GM21723 (cell line): ENCODE measurements around the gene TRIM17.

Experiments
- ATAC-seq: cut with Tn5 transposase; IDR thresholded peaks from one replicate; pipeline ENCODE4 v1.9.1; 2021; ENCODE audit warnings: mild to moderate bottlenecking, moderate library complexity; ENCODE audit not compliant: unreplicated experiment

The TRIM17 gene

DNA sequence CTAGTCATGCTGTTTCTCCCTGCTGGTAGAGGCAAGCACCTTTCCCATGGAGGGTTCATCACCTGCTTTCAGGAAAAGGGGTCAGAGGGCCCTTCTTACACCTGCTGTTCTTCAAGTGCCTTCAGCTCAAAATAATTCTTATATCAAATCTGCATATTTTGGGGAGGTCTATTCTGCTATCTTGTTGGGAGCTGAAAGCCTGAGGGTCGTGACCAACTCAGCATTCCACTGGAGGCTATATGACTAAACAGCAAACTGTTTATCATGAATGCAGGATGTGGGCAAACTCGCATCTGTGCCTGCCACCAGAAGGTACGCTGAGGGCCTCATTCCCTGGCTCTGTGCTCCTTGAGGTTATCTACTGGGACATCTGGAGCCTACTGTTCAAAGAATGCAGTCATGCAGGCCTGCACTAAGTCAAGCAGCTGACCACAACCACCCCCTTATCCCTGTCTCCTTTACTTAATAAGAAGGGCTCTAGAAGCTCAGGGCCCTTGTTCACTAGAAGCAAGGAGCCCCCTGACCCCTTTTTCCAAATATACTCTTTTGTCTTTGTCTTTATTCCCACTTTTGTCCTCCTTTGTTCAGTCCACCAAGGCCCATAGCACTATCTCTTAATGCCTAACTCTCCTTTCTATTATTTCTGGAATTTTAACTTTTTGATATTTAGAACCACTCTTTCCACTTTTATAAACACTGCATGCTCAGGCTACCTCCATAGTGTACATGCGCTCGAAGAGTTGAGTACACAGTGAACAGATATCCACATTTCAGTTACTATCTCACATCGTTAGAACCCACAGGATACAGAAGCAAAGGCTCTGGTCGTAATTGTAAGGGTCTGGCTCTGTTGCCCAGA, 4.5 kb upstream of the TRIM17 start:
- ATAC-seq = no peak

DNA sequence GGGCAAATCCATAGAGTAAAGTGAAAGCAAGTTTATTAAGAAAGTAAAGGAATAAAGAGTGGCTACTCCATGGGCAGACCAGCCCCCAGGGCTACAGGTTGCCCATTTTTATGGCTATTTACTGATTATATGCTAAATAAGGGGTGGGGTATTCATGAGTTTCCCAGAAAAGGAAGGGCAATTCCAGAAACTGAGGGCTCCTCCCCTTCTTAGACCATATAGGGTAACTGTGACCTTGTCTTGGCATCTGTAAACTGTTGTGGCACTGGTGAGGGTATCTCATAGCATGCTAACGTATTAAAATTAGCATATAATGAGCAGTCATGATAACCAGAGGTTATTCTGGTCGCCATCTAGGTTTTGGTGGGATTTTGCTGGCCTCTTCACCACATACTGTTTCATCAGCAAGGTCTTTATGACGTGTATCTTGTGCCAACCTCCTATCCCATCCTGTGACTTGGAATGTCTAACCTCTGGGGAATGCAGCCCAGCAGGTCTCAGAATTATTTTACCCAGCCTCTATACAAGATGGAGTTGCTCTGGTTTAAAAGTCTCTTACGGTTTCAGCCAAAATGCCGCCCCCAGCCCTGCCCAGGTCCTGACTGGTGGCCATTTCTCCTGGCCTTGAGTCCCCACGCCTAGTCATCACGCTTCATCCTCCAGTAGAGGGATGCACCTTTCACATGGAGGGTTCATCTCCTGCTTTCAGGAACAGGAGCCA, 982 bp upstream of the TRIM17 start:
- ATAC-seq = no peak

DNA sequence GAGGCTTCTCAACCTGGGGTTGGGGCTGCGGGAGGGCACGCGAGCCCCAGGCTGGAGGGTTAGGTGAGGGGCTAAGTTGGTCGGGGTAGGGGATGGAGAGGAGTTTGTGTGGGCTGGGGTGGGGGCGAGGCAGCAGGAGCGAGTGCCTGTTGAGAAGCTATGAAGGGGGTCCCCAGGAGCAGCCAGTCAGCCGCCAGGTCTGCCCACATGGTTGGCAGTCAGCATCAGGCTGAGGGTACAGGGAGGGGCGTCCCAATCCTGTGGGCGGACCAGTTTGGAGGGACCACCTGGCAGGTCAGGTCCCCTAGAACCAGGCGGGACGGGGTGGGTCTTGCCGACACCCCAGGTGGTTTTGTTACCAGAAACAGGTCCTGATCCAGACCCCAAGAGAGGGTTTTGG, 400 bp upstream of the TRIM17 start:
- no peak for ATAC-seq

DNA sequence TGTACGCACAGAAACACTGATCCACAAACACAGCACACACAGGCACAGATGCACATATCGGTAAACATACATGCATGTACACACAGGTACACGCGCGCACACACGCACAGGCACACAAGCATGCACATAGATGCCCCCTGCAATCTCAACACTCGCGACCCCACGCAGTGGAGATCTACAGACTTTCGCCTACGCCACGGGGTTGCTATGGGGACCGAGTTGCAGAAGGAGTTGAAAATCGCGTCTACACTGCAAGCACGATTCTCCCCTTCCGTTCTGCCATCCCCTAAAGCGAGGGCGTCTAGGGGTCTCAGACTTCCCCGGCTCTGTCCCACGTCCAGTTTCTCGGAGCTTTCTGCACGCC, 826 bp downstream of the TRIM17 start:
- ATAC-seq = no peak

DNA sequence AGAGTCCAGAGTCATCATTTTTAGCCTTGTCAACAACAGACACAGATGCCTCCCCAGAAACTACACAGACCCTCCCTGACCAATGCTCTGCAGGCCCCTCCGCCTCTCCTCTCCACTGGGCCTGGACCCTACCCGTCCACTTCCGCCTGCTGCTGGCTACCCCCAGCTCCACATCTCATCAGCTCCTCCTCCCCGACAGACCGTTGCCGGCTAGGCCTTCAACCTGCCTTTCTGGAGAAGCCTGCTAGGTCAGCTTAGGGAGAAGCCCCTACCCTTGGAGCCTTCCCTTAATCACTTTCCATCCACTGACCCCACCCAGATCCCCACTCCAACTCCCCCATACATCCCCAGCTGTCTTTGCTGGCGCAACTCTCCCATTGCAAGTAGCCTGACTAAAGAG, 1.4 kb downstream of the TRIM17 start:
- no peak for ATAC-seq

DNA sequence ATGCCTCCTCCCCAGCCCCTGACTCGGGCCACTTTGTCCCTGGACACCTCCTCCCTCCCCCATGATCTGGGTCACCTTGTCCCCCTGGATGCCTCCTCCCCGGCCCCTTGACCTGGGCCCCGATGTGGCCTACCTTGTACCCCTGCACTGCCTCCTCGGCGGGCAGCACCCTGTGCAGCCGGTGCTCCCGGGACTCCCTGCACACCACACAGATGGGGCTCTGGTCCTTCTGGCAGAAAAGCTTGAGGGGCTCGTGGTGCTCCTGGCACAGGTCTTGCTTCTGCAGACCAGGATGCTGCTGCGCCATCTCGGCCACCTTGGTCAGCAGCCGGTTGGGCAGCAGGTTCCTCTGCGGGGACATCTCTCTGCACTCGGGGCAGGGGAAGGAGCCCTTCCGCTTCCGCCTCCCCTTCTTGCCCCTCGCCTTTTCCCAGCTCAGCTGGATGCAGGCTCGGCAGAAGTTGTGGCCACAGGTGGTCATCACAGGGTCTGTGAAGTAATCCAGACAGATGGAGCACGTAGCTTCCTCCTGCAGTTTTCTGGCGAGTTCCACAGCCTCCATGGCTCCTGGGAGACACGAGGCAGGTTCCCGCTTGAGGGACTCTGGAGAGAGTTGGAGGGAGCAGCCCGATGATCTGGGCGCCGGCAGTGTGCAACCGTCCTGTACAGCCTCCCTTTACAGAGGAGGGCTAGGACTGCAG, 2.0 kb downstream of the TRIM17 start:
- ATAC-seq = no peak

DNA sequence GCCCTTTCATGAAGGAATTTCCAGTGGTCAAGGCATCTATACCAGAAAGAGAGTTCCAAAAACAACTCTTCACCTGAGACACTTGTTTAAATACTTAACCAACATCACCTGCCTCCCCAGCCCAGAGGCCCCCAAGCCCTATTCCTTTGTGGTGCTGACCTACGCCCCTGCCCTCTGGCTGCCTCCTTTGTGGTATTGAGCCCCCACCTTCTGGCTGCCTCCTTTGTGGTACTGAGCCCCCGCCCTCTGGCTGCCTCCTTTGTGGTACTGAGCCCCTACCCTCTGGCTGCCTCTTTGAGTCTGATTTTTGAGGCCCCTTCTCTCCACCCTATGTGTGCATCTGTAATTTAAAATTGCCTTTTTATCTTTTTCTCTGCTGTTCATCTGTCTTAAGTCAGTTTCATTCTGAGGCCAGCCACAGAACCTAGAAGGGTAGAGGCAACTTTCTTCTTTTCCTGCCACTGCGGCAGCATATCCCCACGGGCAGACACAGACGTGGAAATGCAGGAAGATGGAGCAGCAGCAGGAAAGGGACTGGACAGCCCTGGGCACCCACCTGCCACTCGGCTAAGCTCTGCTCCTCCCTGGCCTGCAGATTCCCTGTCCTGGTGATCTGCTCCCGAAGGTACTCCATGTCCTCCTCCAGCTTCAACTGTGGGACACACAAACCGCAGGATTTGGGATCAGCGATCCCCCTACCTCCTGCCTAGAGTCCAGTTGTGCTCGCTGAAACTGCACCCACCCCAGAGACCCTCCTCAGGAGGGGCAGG, 3.2 kb downstream of the TRIM17 start:
- no peak for ATAC-seq

DNA sequence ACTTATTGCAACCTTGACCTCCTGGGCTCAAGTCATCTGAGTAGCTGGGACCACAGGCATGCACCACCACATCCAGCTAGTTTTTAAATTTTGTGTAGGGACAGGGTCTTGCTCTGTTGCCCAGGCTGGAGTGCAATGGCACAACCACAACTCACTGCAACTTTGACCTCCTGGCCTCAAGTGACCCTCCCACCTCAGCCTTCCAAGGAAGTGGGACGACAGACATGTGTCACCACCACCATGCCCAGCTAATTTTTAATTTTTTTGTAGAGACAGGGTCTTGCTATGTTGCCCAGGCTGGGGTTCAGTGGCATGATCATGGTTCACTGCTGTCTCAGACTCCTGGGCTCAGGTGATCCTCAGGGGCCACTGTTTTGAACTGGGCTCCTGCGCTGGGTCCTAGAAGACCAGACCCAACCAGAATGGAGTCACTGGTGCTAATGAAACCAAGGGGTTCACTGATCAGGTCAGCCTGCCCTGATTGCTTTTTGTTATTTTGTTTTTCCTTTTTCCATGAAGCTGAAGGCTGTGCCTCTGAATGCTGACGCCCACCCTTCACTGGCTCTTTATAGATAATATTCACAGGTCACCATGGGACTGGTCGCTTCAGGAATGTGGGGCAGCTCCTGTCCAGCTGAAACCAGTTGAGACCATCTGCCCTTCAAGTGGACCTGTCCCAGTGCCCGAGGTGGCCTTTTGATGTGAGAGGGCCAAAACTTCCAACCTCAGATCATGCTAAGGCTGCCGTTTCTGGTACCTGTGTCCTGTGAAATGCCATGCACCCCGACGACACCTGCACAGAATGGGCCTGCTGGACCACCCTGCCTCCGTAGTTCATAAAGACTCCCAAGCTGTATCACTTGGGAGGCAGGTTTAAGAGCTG, 4.9 kb downstream of the TRIM17 start:
- ATAC-seq = no peak

DNA sequence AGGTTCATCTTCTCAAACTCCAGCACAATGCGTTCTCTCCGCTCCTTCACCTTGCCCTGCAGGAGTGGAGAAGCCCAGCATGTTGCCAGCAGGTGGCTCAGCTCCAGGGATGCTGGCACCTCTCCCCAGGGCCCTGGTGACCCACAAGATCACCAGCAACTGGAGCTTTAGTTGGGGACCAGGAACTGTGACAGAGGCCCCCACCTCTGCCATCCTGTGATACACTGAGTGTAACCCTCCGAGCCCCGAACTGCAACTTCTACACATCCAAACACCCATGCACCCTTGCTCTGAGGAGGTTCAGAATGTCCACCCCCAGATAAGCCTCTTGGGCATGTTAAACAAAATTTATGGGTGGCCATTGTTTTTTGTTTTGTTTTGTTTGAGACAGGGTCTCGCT, 5.5 kb downstream of the TRIM17 start:
- ATAC-seq = no peak

DNA sequence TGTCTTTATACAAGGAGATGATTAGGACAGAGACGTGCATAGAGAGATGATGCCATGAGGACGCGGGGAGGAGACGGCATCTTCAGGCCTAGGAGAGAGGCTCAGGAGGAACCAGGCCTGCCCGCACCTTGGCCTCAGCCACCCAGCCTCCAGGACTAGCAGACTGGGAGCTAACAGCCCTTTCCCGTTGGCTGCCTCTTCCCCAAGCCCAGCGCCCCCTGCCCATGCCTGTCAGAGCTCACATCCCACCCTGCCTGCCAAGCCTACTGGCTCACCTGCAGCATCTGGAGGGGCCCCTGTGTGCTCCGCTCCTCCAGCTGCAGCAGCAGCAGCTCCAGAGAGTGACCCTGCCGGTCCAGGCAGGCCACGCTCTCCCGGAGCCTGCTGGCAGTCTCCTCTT, 6.0 kb downstream of the TRIM17 start:
- no peak for ATAC-seq

DNA sequence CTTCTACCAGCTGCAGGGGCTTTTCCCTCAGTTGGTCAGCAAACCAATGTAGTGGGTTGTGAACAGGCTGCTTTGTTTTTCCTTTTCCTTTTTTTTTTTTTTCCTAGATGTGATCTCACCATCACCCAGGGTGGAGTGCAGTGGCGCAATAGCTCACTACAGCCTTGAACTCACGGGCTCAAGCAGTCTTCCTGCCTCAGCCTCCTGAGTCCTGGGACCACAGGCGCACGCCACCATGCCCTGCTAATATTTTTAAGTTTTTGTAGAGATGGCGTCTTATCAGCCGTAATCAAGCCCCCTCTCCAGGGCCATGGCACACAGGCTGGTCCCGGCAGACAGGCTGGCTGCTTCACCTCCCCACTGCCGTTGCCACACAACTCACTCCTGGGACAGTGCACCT, 6.6 kb downstream of the TRIM17 start:
- no peak for ATAC-seq

DNA sequence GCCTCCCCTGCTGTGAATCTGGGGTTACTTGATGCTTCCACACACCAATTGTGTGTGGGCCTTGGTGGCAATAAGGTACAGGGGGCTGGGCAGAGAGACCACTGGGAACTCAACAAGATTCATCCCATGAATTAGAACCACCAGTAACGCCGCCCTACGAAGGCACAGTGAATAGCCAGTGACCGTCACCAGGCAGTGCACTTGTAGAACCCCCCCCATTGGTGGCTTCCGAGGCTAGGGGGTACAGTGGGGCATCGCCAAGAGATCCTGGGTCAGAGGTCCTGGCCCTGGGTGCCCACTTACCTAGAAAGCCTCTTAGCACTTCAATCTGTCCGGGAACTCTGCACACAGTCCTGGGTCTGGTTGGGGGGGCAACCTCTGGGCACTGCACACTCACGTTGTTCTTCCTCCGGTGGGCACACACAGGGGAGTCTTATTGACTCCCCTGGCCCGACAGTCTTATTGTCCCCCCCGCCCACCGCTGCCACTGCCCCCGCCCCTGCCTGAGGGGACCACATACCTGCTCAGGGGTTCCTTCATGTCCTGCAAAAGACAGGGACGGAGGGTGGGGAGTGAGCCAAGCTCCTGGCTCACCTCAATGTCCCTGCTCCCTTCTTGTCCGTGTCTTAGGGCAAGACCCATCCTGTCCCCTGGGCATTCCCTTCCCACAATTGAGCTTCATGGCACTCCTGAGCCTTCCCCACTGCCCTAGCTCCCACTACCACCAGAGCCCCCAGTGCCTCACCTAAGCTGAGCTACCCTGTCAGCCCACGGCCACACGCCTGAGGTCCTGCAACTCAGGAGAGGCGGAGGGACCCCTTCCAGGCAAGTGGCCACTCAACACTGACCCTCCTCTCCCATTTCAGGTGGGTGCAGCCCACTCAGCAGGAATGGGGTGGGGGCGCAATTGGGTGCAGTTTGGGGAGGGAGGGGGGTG, 7.5 kb downstream of the TRIM17 start:
- no peak for ATAC-seq

DNA sequence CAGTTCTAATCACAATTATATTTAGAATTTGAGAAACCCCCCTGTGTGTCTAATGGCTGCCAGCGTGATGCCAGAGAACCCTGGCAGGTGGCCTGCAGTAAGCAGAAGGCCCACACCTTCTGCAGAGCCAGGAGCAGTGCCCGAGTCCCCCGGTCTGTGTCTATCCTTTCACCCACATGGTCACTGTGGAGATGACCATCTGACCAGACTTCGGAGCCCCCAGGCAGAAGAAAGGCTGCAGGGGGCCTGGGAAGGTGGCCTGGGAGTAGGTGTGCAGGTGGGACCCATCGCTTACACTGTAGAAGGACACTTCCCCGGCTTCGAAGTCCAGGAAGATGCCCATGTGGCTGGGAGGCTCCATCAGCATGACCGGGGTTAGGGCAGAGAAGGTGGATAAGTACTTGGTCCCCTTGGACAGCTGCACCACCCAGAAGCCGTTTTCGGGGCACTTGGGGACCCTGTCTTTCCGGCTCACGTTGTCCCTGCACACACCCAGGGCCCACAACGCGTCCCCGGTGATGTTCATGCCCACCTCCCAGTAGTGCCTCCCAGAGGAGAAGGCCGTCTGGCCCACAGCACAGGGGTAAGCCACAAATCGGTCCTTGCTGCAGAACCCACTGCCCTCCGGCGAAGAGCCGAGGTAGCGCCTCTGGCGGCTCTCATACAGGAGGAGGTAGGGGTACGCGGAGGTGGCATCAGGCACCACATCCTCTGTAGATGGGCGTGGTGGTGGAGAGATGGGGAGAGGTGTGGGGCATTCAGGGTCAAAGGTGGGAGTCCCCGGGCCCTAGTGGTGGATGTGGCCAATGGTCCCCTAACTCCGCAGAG, 8.4 kb downstream of the TRIM17 start:
- ATAC-seq = no peak

DNA sequence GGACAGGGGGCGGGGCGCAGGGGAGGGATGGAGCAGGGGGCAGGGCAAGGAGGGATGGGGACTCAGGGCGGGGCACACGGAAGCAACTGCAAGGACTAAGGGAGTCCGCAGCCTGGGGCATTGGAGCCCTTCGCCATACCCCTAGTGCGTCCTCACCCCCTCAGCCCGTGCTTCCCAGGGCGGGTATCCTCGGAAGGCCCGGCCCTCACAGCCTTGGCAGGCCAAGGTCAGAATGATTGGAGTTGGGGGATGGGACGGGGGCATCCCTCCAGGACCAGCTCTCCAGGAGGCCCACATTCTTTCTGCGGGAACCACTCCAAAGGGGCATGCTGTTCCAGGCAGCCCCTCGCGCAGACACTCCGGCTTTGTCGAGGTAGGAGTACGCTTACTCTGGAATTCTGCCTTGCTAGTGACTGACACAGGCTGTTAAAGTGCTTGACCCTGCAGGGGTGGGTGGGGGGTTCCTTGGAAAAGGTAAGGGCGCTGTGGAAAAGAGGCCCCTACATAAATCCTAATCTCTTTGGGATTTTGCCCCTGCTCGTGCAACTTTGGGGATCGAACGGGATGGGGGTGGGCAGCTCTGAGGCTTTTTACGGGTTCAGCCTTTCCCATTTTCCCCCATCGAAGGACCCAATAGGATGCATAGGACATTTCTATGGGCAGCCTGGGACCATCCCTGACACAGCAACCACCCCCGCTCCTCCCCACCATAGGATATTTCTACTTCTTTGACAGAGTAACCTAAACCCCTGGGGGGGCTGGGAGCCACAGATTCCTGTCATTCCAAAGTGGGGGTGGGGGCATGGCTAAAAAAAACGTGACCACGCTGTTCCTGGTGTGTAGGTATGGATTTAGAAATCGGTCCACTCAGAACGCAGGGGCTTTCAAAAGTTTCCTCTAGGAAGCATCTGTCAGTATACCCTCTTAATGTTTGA, 9.3 kb downstream of the TRIM17 start:
- no peak for ATAC-seq

DNA sequence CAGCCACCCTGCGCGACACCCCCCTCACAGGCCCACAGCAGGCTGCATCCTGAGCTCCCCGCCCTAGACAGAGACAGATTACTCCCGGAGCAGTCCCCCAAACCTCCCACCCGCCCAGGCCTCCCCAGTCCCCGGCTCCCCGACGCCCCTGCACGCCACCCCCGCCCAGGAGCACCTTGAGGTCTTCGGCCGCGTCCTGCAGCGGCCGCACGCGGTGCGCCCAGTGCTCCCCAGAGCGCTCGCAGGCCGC, 10.8 kb downstream of the TRIM17 start:
- no peak for ATAC-seq

DNA sequence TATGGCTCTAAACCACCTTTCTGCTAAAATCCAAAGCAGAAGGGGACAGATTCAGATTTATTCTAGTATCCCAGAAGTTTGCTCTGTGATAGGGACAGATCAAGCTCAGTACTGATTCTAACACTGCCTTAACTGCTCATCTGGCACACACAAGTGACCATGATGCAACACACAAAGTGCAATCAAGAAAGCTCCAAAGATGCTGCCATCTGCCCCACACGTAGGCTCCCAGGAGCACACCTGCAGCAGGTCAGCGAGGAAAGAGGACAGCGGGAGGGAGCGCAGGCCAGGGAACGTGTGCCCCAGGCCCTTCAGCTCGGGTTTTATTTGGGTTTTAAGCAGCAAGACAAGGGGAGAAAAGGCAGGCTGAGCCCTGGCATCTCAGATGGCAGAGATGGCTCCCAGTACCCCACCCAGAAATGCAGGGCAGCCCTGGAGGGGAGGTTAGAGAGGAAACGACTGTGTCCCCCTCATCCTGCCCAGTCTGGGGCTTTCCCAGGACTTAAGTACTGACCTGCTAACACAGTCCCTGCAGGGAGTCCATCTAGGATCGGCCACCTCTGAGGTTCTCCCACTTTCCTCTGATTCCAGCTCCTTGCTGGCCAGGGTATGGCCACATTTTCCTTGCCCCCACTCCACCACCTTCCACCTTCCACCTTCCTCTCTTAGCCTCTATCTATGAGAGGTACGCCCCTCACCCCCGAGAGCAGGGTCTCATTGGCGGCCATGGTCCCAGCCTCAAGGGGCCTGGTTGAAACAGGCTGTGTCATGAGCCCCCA, 11.3 kb downstream of the TRIM17 start:
- ATAC-seq = no peak
